K562 (cell line): ENCODE results near the gene ALOX5. TPM values are rescaled to one million over a fixed set of nuclear protein-coding genes. Genes with fewer than 3 reads are reported as not detected.

Experiments
- CHD4 ChIP-seq: fragments of 200-600 bp; sonication (generic); IDR thresholded peaks from 3 replicates; pipeline ENCODE4 v1.6.1; 2012; ENCODE audit warnings: low read depth, mild to moderate bottlenecking, mixed read lengths, low read length, inconsistent platforms; ENCODE audit not compliant: insufficient read depth, insufficient replicate concordance, poor library complexity, severe bottlenecking
- FOXO4 ChIP-seq: fragments of 450-650 bp; formaldehyde crosslinking; IDR thresholded peaks from 2 replicates; pipeline ENCODE4 v1.4.0; 2020; ENCODE audit warnings: mild to moderate bottlenecking, moderate library complexity
- HDAC2 ChIP-seq: fragments of 450-650 bp; IDR thresholded peaks from 2 replicates; pipeline ENCODE4 v1.6.1; 2016; ENCODE audit warnings: mild to moderate bottlenecking
- HDAC3 ChIP-seq: fragments of 450-650 bp; IDR thresholded peaks from 2 replicates; pipeline ENCODE4 v1.6.1; 2018; ENCODE audit warnings: borderline replicate concordance, mild to moderate bottlenecking, moderate library complexity; ENCODE audit not compliant: partially characterized antibody
- MEF2A ChIP-seq: IDR thresholded peaks from 2 replicates; pipeline ENCODE4 v1.6.1; 2011; ENCODE audit warnings: low read depth, mild to moderate bottlenecking, low read length, moderate library complexity; ENCODE audit not compliant: control insufficient read depth
- MYBL2 ChIP-seq, 2 experiments: fragments of 450-650 bp in 1 of 2; sonication (generic) in 1 of 2; formaldehyde crosslinking in 1 of 2; IDR thresholded peaks; 2 replicates each; pipeline versions ENCODE4 v1.6.1 to v1.8.1; 2017 to 2022; ENCODE audit warnings: borderline replicate concordance in 1 of 2, inconsistent platforms in 1 of 2, low read depth in 1 of 2, mild to moderate bottlenecking in 1 of 2, missing genetic modification reagents in 1 of 2, moderate library complexity in 1 of 2
- RFX1 ChIP-seq: fragments of 450-650 bp; IDR thresholded peaks from 2 replicates; pipeline ENCODE4 v1.6.1; 2016; ENCODE audit warnings: mild to moderate bottlenecking, moderate library complexity
- THRA ChIP-seq: fragments of 450-650 bp; IDR thresholded peaks from 2 replicates; pipeline ENCODE4 v1.6.1; 2017; ENCODE audit warnings: mild to moderate bottlenecking, moderate library complexity
- ZNF445 ChIP-seq: fragments of 250-450 bp; sonication (Bioruptor Pico); IDR thresholded peaks from 2 replicates; pipeline ENCODE4 v1.4.0; 2020; ENCODE audit warnings: low read depth, mild to moderate bottlenecking, moderate library complexity
- polyA plus RNA-seq, 8 experiments: library from polyadenylated mRNA; depleted of rRNA in 4 of 8; stranded (reverse) in 5 of 8; unstranded in 3 of 8; fragments of >200 nt; fragmentation: Nextera tagmentation in 2 of 8; fragmentation: Illumina TruSeq in 1 of 8; extraction: Ambion mirVana in 2 of 8; extraction: Trizol in 1 of 8; gene quantifications; 2 replicates each; pipeline versions ENCODE4 v1.2.1 to v1.2.3, GENCODE V29; 2011 to 2014; ENCODE audit warnings: inconsistent platforms in 1 of 8, missing spikeins in 1 of 8
- total RNA-seq, 7 experiments: library from RNA; depleted of rRNA in 6 of 7; stranded (reverse); fragments of >200 nt in 6 of 7; fragmentation: Illumina TruSeq in 2 of 7; extraction: Trizol in 2 of 7; gene quantifications; 2 replicates each; pipeline versions ENCODE4 v1.2.1 to v1.2.3, GENCODE V29; 2011 to 2021; ENCODE audit warnings: low replicate concordance in 1 of 7

ALOX5 gene
- total and polyA plus RNA-seq, 9 of the 15 experiments (the other 6 are each of a cell fraction or from before 2014, with no cell fraction given): 0.10 to 2.4 (median 1.4) TPM

GRCh38 chr10:45437587-45438465 is 63.8 kb downstream of the ALOX5 start (continued):
- TF ChIP-seq HDAC2: peak; percentile 77; the same call in 1 of the 2 replicates
- TF ChIP-seq ZNF445 (CRISPR knock-in tag): peak; percentile 55; the same call in 1 of the 2 replicates
- TF ChIP-seq MYBL2 (IDR thresholded peaks at IDR 0.05; ENCODE audit: low read depth): no peak
- TF ChIP-seq MYBL2 (CRISPR knock-in tag; IDR thresholded peaks at IDR 0.05; ENCODE audit: borderline replicate concordance): no peak
- peak; percentile 93 for TF ChIP-seq CHD4
- TF ChIP-seq THRA: no peak
- TF ChIP-seq MEF2A: no peak
- TF ChIP-seq FOXO4 (CRISPR knock-in tag): 0 out of 2 replicates have a peak, but pooled peaks have one; percentile 13
- TF ChIP-seq HDAC3: no peak
- TF ChIP-seq RFX1: no peak
